ENCODE measurements around the gene PAIP1. TPM values are rescaled to one million over a fixed set of nuclear protein-coding genes. Genes with fewer than 3 reads are reported as not detected.

The PAIP1 gene
- total RNA-seq, result 71.5 and 87.8 TPM in 2 replicates

DNA sequence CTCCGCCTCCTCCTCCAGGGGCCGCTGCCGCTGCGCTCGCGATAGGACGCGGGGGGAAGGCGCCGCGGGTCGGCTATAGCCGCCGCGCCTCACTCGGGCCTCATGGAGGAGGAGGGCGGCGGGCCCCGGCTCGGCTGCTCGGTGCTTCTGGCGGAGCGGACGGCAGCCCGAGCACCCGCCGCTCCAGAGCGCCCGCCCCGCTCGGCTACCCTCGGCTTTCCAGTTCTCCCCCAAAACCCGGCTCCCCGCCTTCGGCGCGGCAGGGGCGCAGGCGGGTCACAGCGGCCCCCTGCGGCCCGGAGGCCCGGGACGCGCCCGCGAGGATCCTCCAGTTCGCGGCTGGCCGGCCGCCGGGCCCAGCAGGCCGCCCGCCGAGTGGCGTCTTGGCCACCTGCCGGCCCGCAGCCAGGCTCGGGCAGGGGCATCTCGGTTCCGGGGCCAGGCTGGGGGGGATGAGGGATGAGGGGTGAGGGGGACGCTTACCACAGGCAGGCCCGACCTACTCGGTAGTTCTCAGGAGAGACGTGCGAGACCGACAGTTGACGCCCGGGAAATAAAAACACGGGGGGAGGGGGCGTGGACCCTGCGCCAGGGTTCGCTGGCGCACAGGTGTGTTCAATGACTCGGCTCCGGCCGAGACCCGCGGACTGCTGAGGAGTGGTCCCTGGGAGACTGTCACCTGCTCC, at the start of gene PAIP1:
Gene PAIP1, minus strand, starts transcription at position 221 of the 686 bp plus-strand sequence. CDS start 231 bp downstream, outside the sequence.

GRCh38 chr5:43602461-43603343, 45.8 kb upstream of the PAIP1 start, which contains the start of gene NNT:
Gene NNT, plus strand, starts transcription at chr5:43603180. Its CDS starts 6,016 bp downstream, at chr5:43609196.

DNA sequence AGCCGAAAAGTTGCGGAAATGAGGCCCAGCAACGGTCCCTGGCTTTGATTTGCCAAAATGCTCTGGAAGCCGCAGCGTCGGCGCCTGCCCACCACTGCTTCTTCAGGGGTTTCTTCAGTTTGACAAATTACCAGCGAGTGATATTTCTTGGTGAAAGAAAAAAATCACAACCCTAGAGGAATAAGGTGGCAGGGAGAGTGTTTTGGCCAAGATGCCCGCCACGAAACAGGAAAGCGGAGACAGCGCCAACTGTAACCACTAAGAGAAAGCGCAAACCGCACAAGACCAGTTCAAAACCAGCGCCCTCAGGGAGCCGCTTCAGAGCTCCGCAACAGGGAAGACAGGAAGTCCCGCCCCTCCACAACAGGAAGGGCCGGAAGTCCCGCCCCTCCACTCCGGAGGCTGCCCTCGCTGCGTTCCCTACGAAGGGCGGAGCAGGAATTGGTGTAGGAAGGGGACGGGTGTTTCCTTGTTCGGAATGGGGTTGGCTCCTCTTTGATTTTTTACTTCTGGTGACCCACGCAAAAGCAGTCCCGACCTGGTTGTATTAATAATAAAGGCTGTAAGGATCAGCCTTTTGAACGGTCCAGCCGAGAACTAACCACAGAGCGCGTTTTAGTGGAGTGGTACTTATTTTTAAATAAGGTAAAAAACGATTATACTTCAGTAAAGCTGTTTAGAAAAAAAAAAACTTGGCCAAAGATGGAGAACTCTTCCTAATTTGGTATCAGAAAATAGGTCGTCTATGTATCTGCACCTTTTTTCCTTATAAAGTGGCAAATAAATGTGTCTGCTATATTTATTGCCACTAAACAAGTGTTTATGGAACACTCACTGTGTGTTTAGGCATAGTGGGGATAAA, 41.8 kb downstream of the PAIP1 start, which contains the start of gene C5orf34:
Gene C5orf34, minus strand, starts transcription at position 333 of the 862 bp plus-strand sequence. CDS start 5,809 bp downstream, outside the sequence.

GRCh38 chr5:43483298-43484105, 73.4 kb downstream of the PAIP1 start, which contains the start of gene TMEM267:
Gene TMEM267, minus strand, starts transcription at chr5:43483865. Its CDS starts 29,896 bp downstream, at chr5:43453969.

Other genes starting within 250 kb of the PAIP1 start
- 75.7 and 129 TPM in 2 replicates for gene HMGCS1, start 243.7 kb downstream of the PAIP1 start, total RNA-seq
- 0.65 and 1.1 TPM in 2 replicates for gene CCL28, start 144.7 kb downstream of the PAIP1 start, total RNA-seq
- gene TMEM267, start 73.2 kb downstream of the PAIP1 start, total RNA-seq, result 8.1 and 9.6 TPM in 2 replicates
- gene C5orf34, start 41.9 kb downstream of the PAIP1 start, total RNA-seq, result 2.3 and 6.7 TPM in 2 replicates
- 49.7 and 60.8 TPM in 2 replicates for gene NNT, start 46.1 kb upstream of the PAIP1 start, total RNA-seq

All from epithelial cell of umbilical artery (primary cell).